Colon (tissue), 2 donors: ENCODE data around the gene AHNAK.

ENCODE experiments used
- FAIRE-seq: peaks from 2 replicates; lab custom pipeline; 2012; peaks lifted over from hg19 to GRCh38; lab: Jason Lieb, UNC
- donor health status: control.
- donor health status: control.

AHNAK gene

GRCh38 chr11:62433141-62433903 is 113.3 kb downstream of the AHNAK start:
- no peak for FAIRE-seq

GRCh38 chr11:62432695-62433094 is 113.9 kb downstream of the AHNAK start:
- FAIRE-seq: no peak

- FAIRE-seq: no peak
Measured at GRCh38 chr11:62431171-62431901, 115.3 kb downstream of the AHNAK start.

- FAIRE-seq: no peak
Measured at GRCh38 chr11:62430425-62430824, 116.2 kb downstream of the AHNAK start.

- FAIRE-seq: no peak
Measured at GRCh38 chr11:62428871-62429560, 117.6 kb downstream of the AHNAK start.

- FAIRE-seq: no peak
Measured at GRCh38 chr11:62427630-62428233, 118.9 kb downstream of the AHNAK start.

- no peak for FAIRE-seq
Measured at GRCh38 chr11:62423012-62423411, 123.6 kb downstream of the AHNAK start.

GRCh38 chr11:62421996-62422395 is 124.6 kb downstream of the AHNAK start:
- no peak for FAIRE-seq

GRCh38 chr11:62420882-62421281 is 125.7 kb downstream of the AHNAK start:
- FAIRE-seq: no peak

- FAIRE-seq: no peak
Measured at GRCh38 chr11:62419943-62420342, 126.7 kb downstream of the AHNAK start.

GRCh38 chr11:62419314-62419929 is 127.2 kb downstream of the AHNAK start:
- FAIRE-seq: no peak

- no peak for FAIRE-seq
Measured at GRCh38 chr11:62418733-62419132, 127.9 kb downstream of the AHNAK start, which contains the start of gene SCGB1A1. Gene SCGB1A1, plus strand, starts transcription at chr11:62419033. Its CDS starts 63 bp downstream, at chr11:62419096.

GRCh38 chr11:62418136-62418535 is 128.5 kb downstream of the AHNAK start:
- FAIRE-seq: no peak

GRCh38 chr11:62416596-62416995 is 130.0 kb downstream of the AHNAK start:
- FAIRE-seq: no peak

GRCh38 chr11:62413060-62413696 is 133.4 kb downstream of the AHNAK start:
- FAIRE-seq: no peak

GRCh38 chr11:62411524-62411923 is 135.1 kb downstream of the AHNAK start:
- no peak for FAIRE-seq

GRCh38 chr11:62410972-62411371 is 135.6 kb downstream of the AHNAK start:
- FAIRE-seq: no peak

- no peak for FAIRE-seq
Measured at GRCh38 chr11:62409831-62410230, 136.8 kb downstream of the AHNAK start.

- no peak for FAIRE-seq
Measured at GRCh38 chr11:62406034-62406433, 140.6 kb downstream of the AHNAK start.

GRCh38 chr11:62404901-62405300 is 141.7 kb downstream of the AHNAK start:
- no peak for FAIRE-seq

GRCh38 chr11:62404435-62404834 is 142.2 kb downstream of the AHNAK start:
- FAIRE-seq: no peak
